HL-60 (cell line): ENCODE measurements around the gene LDB2.

Source experiments
- DNase-seq, 2 experiments: peaks; one replicate each; pipeline ENCODE4 v3.0.0-alpha.2; 2010 to 2020; ENCODE audit warnings: low read depth in 1 of 2, low spot score in 1 of 2
- H3K27ac ChIP-seq: fragments of 250-450 bp; sonication (Bioruptor Pico); replicated peaks from 2 replicates; pipeline ENCODE4 v1.5.1; 2020; ENCODE audit warnings: mild to moderate bottlenecking, moderate library complexity
- H3K27me3 ChIP-seq: fragments of 250-450 bp; sonication (Bioruptor Pico); 2 replicates; pipeline ENCODE4 v1.5.1; 2021; ENCODE audit warnings: mild to moderate bottlenecking, moderate library complexity; ENCODE audit not compliant: insufficient read depth, poor library complexity, severe bottlenecking
- H3K4me3 ChIP-seq: replicated peaks from 2 replicates; pipeline ENCODE4 v1.5.1; 2011; ENCODE audit warnings: mild to moderate bottlenecking, control low read depth, low read length; ENCODE audit not compliant: insufficient read depth
- CTCF ChIP-seq: IDR thresholded peaks from one replicate; pipeline ENCODE4 v1.5.1; 2011; ENCODE audit warnings: low read length, control low read depth, inconsistent platforms; ENCODE audit not compliant: insufficient read depth
- GABPA ChIP-seq: IDR thresholded peaks from 2 replicates; pipeline ENCODE4 v1.6.1; 2012; ENCODE audit warnings: low read depth
- POLR2AphosphoS5 ChIP-seq: IDR thresholded peaks from 2 replicates; pipeline ENCODE4 v1.6.1; 2012; ENCODE audit warnings: low read depth
- REST ChIP-seq: IDR thresholded peaks from 2 replicates; pipeline ENCODE4 v1.6.1; 2012; ENCODE audit warnings: low read depth; ENCODE audit not compliant: insufficient replicate concordance
- SPI1 ChIP-seq: IDR thresholded peaks from 2 replicates; pipeline ENCODE4 v1.6.1; 2012; ENCODE audit warnings: low read depth, mild to moderate bottlenecking, borderline replicate concordance

The LDB2 gene

GRCh38 chr4:16597443-16597842 is 301.0 kb downstream of the LDB2 start:
- TF ChIP-seq POLR2AphosphoS5: no peak
- Histone ChIP-seq H3K27ac (no peak overlapping the region), H3K4me3 (no peak overlapping the region), H3K27me3 (no peaks in the 10 kb centered on the region)
- DNase-seq: no peak

GRCh38 chr4:16596267-16596666 is 302.2 kb downstream of the LDB2 start:
- TF ChIP-seq POLR2AphosphoS5: no peak
- no peak for TF ChIP-seq GABPA
- TF ChIP-seq REST: no peak
- TF ChIP-seq SPI1: no peak
- no peak for TF ChIP-seq CTCF
- Histone ChIP-seq H3K27me3 (no peaks in the 10 kb centered on the region), H3K27ac (no peak overlapping the region), H3K4me3 (no peak overlapping the region)
- DNase-seq: no peak

- H3K4me3 ChIP-seq: no peak overlapping the region
- no peaks in the 10 kb centered on the region for H3K27me3 ChIP-seq
- TF ChIP-seq SPI1 (no peak), REST (no peak), POLR2AphosphoS5 (no peak), GABPA (no peak), CTCF (no peak)
- no peak overlapping the region for H3K27ac ChIP-seq
- DNase-seq: no peak
Measured at GRCh38 chr4:16594128-16594527, 304.3 kb downstream of the LDB2 start.

GRCh38 chr4:16593386-16593785 is 305.1 kb downstream of the LDB2 start:
- no peak overlapping the region for H3K4me3 ChIP-seq
- no peak for DNase-seq
- no peak for TF ChIP-seq SPI1
- no peak for TF ChIP-seq REST
- no peak for TF ChIP-seq POLR2AphosphoS5
- no peak for TF ChIP-seq GABPA
- TF ChIP-seq CTCF: no peak

More at GRCh38 chr4:16593386-16593785, 305.1 kb downstream of the LDB2 start:
- H3K27me3 ChIP-seq: no peaks in the 10 kb centered on the region
- no peak overlapping the region for H3K27ac ChIP-seq
